ENCODE data around the gene TCP1. TPM values are rescaled to one million over a fixed set of nuclear protein-coding genes. Genes with fewer than 3 reads are reported as not detected.

Gene TCP1
- total RNA-seq, 1 donor: 170 TPM

GRCh38 chr6:159762681-159763293 lies 26.6 kb downstream of the TCP1 start:
- H3K79me2 ChIP-seq (ENCODE audit: insufficient read depth, low read length): peaks cover 17% of the 10 kb centered on the region

GRCh38 chr6:159761873-159762680 lies 27.3 kb downstream of the TCP1 start, which contains the start of gene ACAT2:
ACAT2 (plus strand) TSS chr6:159762045; CDS start chr6:159762088, 43 bp downstream.
- Histone ChIP-seq H3K9me3 (ENCODE audit: low read depth, low read length) (no peaks in the 10 kb centered on the region), H2AFZ (ENCODE audit: low read length) (peak within 1 kb of the TSS; percentile 89), H3K79me2 (ENCODE audit: insufficient read depth, low read length) (peaks cover 17% of the 10 kb centered on the region), H3K27ac (ENCODE audit: low read depth, low read length) (peak within 1 kb of the TSS; percentile 88), H3K4me3 (ENCODE audit: insufficient read depth, low read length) (peak within 1 kb of the TSS; percentile 92), H3K4me1 (ENCODE audit: insufficient read depth, low read length) (peaks cover 35% of the 10 kb centered on the region), H3K36me3 (ENCODE audit: insufficient read depth, low read length) (peaks cover 26% of the 10 kb centered on the region), H4K20me1 (ENCODE audit: insufficient read depth, low read length) (peaks cover 3% of the 10 kb centered on the region), H3K27me3 (ENCODE audit: insufficient read depth, low read length) (no peaks in the 10 kb centered on the region), H3K4me2 (ENCODE audit: insufficient read depth, low read length) (peak within 1 kb of the TSS; percentile 96)
- peak; percentile 99 for DNase-seq (ENCODE audit: insufficient read length, low spot score, missing footprints)
- TF ChIP-seq CTCF (IDR thresholded peaks at IDR 0.05; ENCODE audit: extremely low read depth, low read depth, low read length): no peak

More at GRCh38 chr6:159762681-159763293, 26.6 kb downstream of the TCP1 start:
- TF ChIP-seq CTCF (IDR thresholded peaks at IDR 0.05; ENCODE audit: extremely low read depth, low read depth, low read length): no peak
- Histone ChIP-seq H2AFZ (ENCODE audit: low read length) (peak overlapping the region; percentile 69), H3K4me2 (ENCODE audit: insufficient read depth, low read length) (peak overlapping the region; percentile 96), H3K4me3 (ENCODE audit: insufficient read depth, low read length) (peak overlapping the region; percentile 92), H3K4me1 (ENCODE audit: insufficient read depth, low read length) (peaks cover 35% of the 10 kb centered on the region), H4K20me1 (ENCODE audit: insufficient read depth, low read length) (peaks cover 3% of the 10 kb centered on the region), H3K27ac (ENCODE audit: low read depth, low read length) (peak overlapping the region; percentile 88), H3K36me3 (ENCODE audit: insufficient read depth, low read length) (peaks cover 31% of the 10 kb centered on the region), H3K9me3 (ENCODE audit: low read depth, low read length) (no peaks in the 10 kb centered on the region), H3K27me3 (ENCODE audit: insufficient read depth, low read length) (no peaks in the 10 kb centered on the region)
- DNase-seq (ENCODE audit: insufficient read length, low spot score, missing footprints): peak; percentile 66

GRCh38 chr6:159761129-159761872 lies 28.1 kb downstream of the TCP1 start:
- Histone ChIP-seq H4K20me1 (ENCODE audit: insufficient read depth, low read length) (peaks cover 3% of the 10 kb centered on the region), H3K27ac (ENCODE audit: low read depth, low read length) (peak overlapping the region; percentile 86), H3K27me3 (ENCODE audit: insufficient read depth, low read length) (no peaks in the 10 kb centered on the region), H3K36me3 (ENCODE audit: insufficient read depth, low read length) (peaks cover 28% of the 10 kb centered on the region), H3K79me2 (ENCODE audit: insufficient read depth, low read length) (peaks cover 17% of the 10 kb centered on the region), H3K4me1 (ENCODE audit: insufficient read depth, low read length) (peaks cover 35% of the 10 kb centered on the region), H3K9me3 (ENCODE audit: low read depth, low read length) (no peaks in the 10 kb centered on the region), H2AFZ (ENCODE audit: low read length) (peak overlapping the region; percentile 81), H3K4me2 (ENCODE audit: insufficient read depth, low read length) (peak overlapping the region; percentile 96), H3K4me3 (ENCODE audit: insufficient read depth, low read length) (peak overlapping the region; percentile 92)
- TF ChIP-seq CTCF (IDR thresholded peaks at IDR 0.05; ENCODE audit: extremely low read depth, low read depth, low read length): no peak
- DNase-seq (ENCODE audit: insufficient read length, low spot score, missing footprints): peak; percentile 84
